Keratinocyte (primary cell): ENCODE data around the gene CPNE4. TPM values are rescaled to one million over a fixed set of nuclear protein-coding genes. Genes with fewer than 3 reads are reported as not detected.

ENCODE experiments used
- DNase-seq: peaks from one replicate; pipeline ENCODE4 v3.0.0-alpha.2; 2011; ENCODE audit warnings: low read depth, missing footprints, low spot score
- FAIRE-seq: peaks from 2 replicates; lab custom pipeline; 2011; peaks lifted over from hg19 to GRCh38; lab: Jason Lieb, UNC
- H2AFZ ChIP-seq: 2 replicates; pipeline ENCODE4 v1.6.0; 2012; ENCODE audit warnings: low read length, control low read depth, inconsistent platforms; ENCODE audit not compliant: control insufficient read depth
- H3K27ac ChIP-seq: 2 replicates; pipeline ENCODE4 v1.5.1; 2011; ENCODE audit warnings: low read length; ENCODE audit not compliant: control insufficient read depth, insufficient read depth
- H3K27me3 ChIP-seq: 3 replicates; pipeline ENCODE4 v1.6.0; 2011; ENCODE audit warnings: low read length; ENCODE audit not compliant: control insufficient read depth, insufficient read depth; ENCODE audit errors: extremely low read depth
- H3K36me3 ChIP-seq, 2 experiments: 2 replicates in 1 of 2; 3 replicates in 1 of 2; pipeline ENCODE4 v1.5.1; 2011; ENCODE audit warnings: low read length in 2 of 2, mild to moderate bottlenecking in 1 of 2; ENCODE audit not compliant: control insufficient read depth in 2 of 2, insufficient read depth in 2 of 2; ENCODE audit errors: extremely low read depth in 1 of 2
- H3K4me1 ChIP-seq: 3 replicates; pipeline ENCODE4 v1.5.1; 2011; ENCODE audit warnings: low read length; ENCODE audit not compliant: control insufficient read depth, insufficient read depth; ENCODE audit errors: extremely low read depth
- H3K4me2 ChIP-seq: 3 replicates; pipeline ENCODE4 v1.6.0; 2011; ENCODE audit warnings: low read depth, low read length; ENCODE audit not compliant: control insufficient read depth, insufficient read depth; ENCODE audit errors: extremely low read depth
- H3K4me3 ChIP-seq, 3 experiments: fragments of 200-600 bp in 1 of 3; sonication (generic) in 1 of 3; 2 replicates in 2 of 3; 3 replicates in 1 of 3; pipeline ENCODE4 v1.5.1; 2011 to 2016; ENCODE audit warnings: low read length in 3 of 3, mild to moderate bottlenecking in 3 of 3, control low read depth in 2 of 3, inconsistent platforms in 1 of 3, low read depth in 1 of 3, mixed read lengths in 1 of 3, mixed run types in 1 of 3, moderate library complexity in 1 of 3; ENCODE audit not compliant: control insufficient read depth in 2 of 3, insufficient read depth in 2 of 3; ENCODE audit errors: extremely low read depth in 1 of 3
- H3K79me2 ChIP-seq: 2 replicates; pipeline ENCODE4 v1.6.0; 2012; ENCODE audit warnings: low read length; ENCODE audit not compliant: control insufficient read depth, insufficient read depth
- H3K9ac ChIP-seq: 3 replicates; pipeline ENCODE4 v1.6.0; 2011; ENCODE audit warnings: low read length; ENCODE audit not compliant: control insufficient read depth, insufficient read depth; ENCODE audit errors: extremely low read depth
- H3K9me1 ChIP-seq: 3 replicates; pipeline ENCODE4 v1.6.0; 2011; ENCODE audit warnings: low read length; ENCODE audit not compliant: control insufficient read depth, insufficient read depth; ENCODE audit errors: extremely low read depth
- H3K9me3 ChIP-seq: 2 replicates; pipeline ENCODE4 v1.5.1; 2012; ENCODE audit warnings: low read depth, low read length; ENCODE audit not compliant: control insufficient read depth
- H4K20me1 ChIP-seq: 3 replicates; pipeline ENCODE4 v1.6.0; 2011; ENCODE audit warnings: low read length; ENCODE audit not compliant: control insufficient read depth, insufficient read depth; ENCODE audit errors: extremely low read depth
- EZH2 ChIP-seq: IDR thresholded peaks from one replicate; pipeline ENCODE4 v1.6.1; 2012; ENCODE audit warnings: inconsistent platforms, mild to moderate bottlenecking, low read length, moderate library complexity
- dilution Hi-C: fragments of 300-500 bp; cut with MboI; formaldehyde crosslinking; loops from one replicate; pipeline ENCODE4 v1.7.0; 2020; ENCODE audit warnings: low sequenced_read_pairs; ENCODE audit not compliant: extremely low pct_ligation_motif_present
- polyA plus RNA-seq, 5 experiments: library from polyadenylated mRNA; depleted of rRNA in 3 of 5; stranded (reverse) in 3 of 5; stranded (forward) in 1 of 5; unstranded in 1 of 5; fragments of >200 nt; gene quantifications; 1 replicate in 1 of 5; 2 replicates in 3 of 5; 3 replicates in 1 of 5; pipeline versions ENCODE4 v1.2.1 to v1.2.3, GENCODE V29; 2011 to 2012; ENCODE audit warnings: missing spikeins in 2 of 5, low read depth in 1 of 5, low replicate concordance in 1 of 5
- TF ChIP-seq, protein P1 (sequence below), 3 experiments: IDR thresholded peaks in 1 of 3; conservative IDR thresholded peaks in 1 of 3; optimal IDR thresholded peaks in 1 of 3; 2 replicates in 2 of 3; 3 replicates in 1 of 3; pipeline versions ENCODE3 to v1.5.1; 2011; ENCODE audit warnings: low read length in 3 of 3, mild to moderate bottlenecking in 3 of 3, moderate library complexity in 2 of 3, control low read depth in 1 of 3, inconsistent platforms in 1 of 3; ENCODE audit not compliant: insufficient read depth in 2 of 3; ENCODE audit errors: extremely low read depth in 1 of 3

The CPNE4 gene
- polyA plus RNA-seq, 1 donor (not counting 4 experiments of a cell fraction or from before 2014, with no cell fraction given), result 0.08 TPM

DNA sequence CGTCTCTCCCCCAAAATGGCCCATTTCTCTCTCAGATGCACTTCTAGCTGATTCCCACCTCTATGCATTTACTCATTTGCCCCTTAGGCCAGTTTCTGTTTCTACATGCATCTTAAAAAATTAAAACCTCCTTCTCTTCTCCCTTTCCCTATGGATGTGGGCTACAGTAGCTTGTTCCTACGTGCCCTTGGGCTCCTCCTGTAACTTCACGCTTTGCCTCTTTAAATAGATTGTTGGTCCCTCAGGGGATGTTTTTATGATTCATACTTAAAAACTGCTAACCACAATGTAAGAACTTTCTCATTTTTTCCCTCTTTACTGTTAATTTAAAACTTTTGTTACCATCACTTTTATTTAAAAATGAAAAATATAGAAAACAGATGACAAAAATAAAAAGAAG lies 346.4 kb downstream of the CPNE4 start:
- no peaks in the 10 kb centered on the region for H3K9me3 ChIP-seq
- H3K4me1 ChIP-seq, result peaks cover 6% of the 10 kb centered on the region
- dilution Hi-C loops, result no loop called here
- DNase-seq (peak; percentile 19), FAIRE-seq (peak; percentile 81)
- H3K9me1 ChIP-seq, result no peaks in the 10 kb centered on the region
- TF ChIP-seq, protein P1, sequence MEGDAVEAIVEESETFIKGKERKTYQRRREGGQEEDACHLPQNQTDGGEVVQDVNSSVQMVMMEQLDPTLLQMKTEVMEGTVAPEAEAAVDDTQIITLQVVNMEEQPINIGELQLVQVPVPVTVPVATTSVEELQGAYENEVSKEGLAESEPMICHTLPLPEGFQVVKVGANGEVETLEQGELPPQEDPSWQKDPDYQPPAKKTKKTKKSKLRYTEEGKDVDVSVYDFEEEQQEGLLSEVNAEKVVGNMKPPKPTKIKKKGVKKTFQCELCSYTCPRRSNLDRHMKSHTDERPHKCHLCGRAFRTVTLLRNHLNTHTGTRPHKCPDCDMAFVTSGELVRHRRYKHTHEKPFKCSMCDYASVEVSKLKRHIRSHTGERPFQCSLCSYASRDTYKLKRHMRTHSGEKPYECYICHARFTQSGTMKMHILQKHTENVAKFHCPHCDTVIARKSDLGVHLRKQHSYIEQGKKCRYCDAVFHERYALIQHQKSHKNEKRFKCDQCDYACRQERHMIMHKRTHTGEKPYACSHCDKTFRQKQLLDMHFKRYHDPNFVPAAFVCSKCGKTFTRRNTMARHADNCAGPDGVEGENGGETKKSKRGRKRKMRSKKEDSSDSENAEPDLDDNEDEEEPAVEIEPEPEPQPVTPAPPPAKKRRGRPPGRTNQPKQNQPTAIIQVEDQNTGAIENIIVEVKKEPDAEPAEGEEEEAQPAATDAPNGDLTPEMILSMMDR (optimal IDR thresholded peaks at IDR 0.05 in 1 of 3, IDR thresholded peaks at IDR 0.05 in 1 of 3, conservative IDR thresholded peaks at IDR 0.05 in 1 of 3; ENCODE audit: extremely low read depth in 1 of 3, insufficient read depth in 2 of 3, low read length in 3 of 3), result no peak
- no peak for TF ChIP-seq EZH2
- H4K20me1 ChIP-seq, result no peaks in the 10 kb centered on the region
- H3K27me3 ChIP-seq, result no peaks in the 10 kb centered on the region
- H3K27ac ChIP-seq, result no peak overlapping the region
- no peaks in the 10 kb centered on the region for H3K36me3 ChIP-seq
- no peak overlapping the region for H2AFZ ChIP-seq
- H3K4me2 ChIP-seq, result peak overlapping the region; percentile 49
- no peak overlapping the region for H3K9ac ChIP-seq
- no peaks in the 10 kb centered on the region for H3K79me2 ChIP-seq
- no peak overlapping the region for H3K4me3 ChIP-seq

DNA sequence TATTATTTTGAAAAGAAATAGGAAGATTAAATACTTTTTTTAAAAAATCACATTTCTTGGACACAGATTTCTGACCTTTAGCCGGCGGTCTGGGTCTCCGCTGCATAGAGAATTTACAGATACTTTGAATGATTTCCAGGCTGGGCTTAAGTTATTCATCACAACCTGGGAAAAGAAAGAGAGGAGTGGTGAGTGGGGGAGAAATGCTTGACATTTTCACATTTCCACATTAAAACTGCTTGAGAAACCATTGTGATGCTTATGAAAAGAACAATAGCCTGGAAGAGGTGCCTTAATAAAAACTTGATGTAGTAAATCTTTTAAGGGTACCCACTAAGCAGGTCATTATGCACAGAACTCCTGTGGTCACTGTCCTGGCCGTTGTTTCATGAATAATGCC lies 365.2 kb downstream of the CPNE4 start:
- no peaks in the 10 kb centered on the region for H3K9me1 ChIP-seq
- no peaks in the 10 kb centered on the region for H3K79me2 ChIP-seq
- no peak overlapping the region for H3K27ac ChIP-seq
- H4K20me1 ChIP-seq, result no peaks in the 10 kb centered on the region
- dilution Hi-C loops, result no loop called here
- H3K9ac ChIP-seq, result no peak overlapping the region
- H3K9me3 ChIP-seq, result no peaks in the 10 kb centered on the region
- DNase-seq (no peak), FAIRE-seq (no peak)
- H3K36me3 ChIP-seq, result no peaks in the 10 kb centered on the region
- no peaks in the 10 kb centered on the region for H3K4me1 ChIP-seq
- H3K4me2 ChIP-seq, result no peak overlapping the region
- H3K4me3 ChIP-seq, result no peak overlapping the region
- no peak overlapping the region for H2AFZ ChIP-seq
- TF ChIP-seq, protein P1 (optimal IDR thresholded peaks at IDR 0.05 in 1 of 3, IDR thresholded peaks at IDR 0.05 in 1 of 3, conservative IDR thresholded peaks at IDR 0.05 in 1 of 3; ENCODE audit: extremely low read depth in 1 of 3, insufficient read depth in 2 of 3, low read length in 3 of 3), result no peak
- TF ChIP-seq EZH2, result no peak
- H3K27me3 ChIP-seq, result no peaks in the 10 kb centered on the region
